BJ (cell line): ENCODE results near the gene PLEKHM2. TPM values are rescaled to one million over a fixed set of nuclear protein-coding genes. Genes with fewer than 3 reads are reported as not detected.

Experiments
- CTCF ChIA-PET: fragments of 350-600 bp; formaldehyde crosslinking; extraction: SDS; loops from one replicate; lab custom pipeline; 2021; ENCODE audit warnings: antibody characterized with exemption, inconsistent platforms; lab: Yijun Ruan, JAX
- POLR2A ChIA-PET: fragments of 300-600 bp; sonication (Branson Sonifier 250); formaldehyde crosslinking; extraction: SDS; loops from one replicate; lab custom pipeline; 2021; ENCODE audit warnings: antibody characterized with exemption; lab: Charles Lee
- DNase-seq: peaks from one replicate; pipeline ENCODE4 v3.0.0-alpha.2; 2011; ENCODE audit warnings: low read depth
- H3K27me3 ChIP-seq: 2 replicates; pipeline ENCODE4 v1.6.0; 2011; ENCODE audit warnings: low read length; ENCODE audit not compliant: control insufficient read depth, insufficient read depth
- H3K36me3 ChIP-seq: 2 replicates; pipeline ENCODE4 v1.5.1; 2011; ENCODE audit warnings: low read length; ENCODE audit not compliant: control insufficient read depth, insufficient read depth
- H3K4me3 ChIP-seq: 2 replicates; pipeline ENCODE4 v1.5.1; 2011; ENCODE audit warnings: low read depth, mild to moderate bottlenecking, control low read depth, low read length
- polyA plus RNA-seq: library from polyadenylated mRNA; depleted of rRNA; stranded (reverse); fragments of >200 nt; gene quantifications from 2 replicates; pipeline ENCODE4 v1.2.3, GENCODE V29; 2011; rRNA removed
- small RNA-seq: library from RNA; depleted of rRNA; stranded (forward); fragments of <200 nt; gene quantifications from one replicate; pipeline ENCODE3, GENCODE V24; 2012; ENCODE audit warnings: low replicate concordance, low read depth; ENCODE audit not compliant: insufficient read length
- TF ChIP-seq, protein P1 (sequence below): IDR thresholded peaks from 2 replicates; pipeline ENCODE4 v1.5.1; 2011; ENCODE audit warnings: low read depth, mild to moderate bottlenecking, control low read depth, inconsistent platforms, low read length, moderate library complexity; ENCODE audit not compliant: insufficient read depth

Gene PLEKHM2
- polyA plus RNA-seq, 1 experiment, result 58.3 TPM

DNA sequence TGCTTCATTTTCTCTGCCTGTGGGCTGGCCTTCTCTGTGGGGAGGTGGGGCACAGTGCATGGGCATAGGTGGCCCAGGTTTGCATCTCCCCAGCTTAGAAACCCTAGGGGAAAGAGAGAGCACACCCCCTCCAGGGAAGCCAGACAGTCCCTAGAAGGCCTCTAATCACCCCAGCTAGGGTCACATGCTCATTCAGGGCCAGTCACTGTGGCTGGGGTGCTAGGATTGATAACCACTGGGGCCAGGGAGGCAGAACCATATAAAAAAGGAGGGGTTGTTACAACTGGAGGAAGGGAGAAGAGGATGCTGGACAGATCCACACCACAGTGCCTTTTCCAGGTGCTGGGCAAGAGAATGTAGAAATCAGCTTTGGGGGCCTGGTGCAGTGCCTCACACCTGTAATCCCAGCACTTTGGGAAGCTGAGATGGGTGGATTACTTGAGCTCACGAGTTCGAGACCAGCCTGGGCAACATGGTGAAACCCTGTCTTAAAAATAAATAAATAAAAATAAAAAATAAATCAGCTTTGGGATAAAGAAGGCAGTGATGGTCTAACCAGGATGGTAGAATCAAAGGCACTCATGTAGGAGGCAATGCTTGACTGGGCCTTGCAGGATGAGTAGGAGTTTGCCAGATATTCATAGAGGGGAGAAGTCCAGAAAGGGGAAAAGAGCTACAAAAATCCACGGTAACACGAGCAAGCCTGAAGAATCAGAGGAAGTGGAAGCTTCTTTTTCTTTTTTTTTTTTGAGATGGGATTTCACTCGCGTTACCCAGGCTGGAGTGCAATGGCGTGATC, 94.0 kb downstream of the PLEKHM2 start:
- CTCF ChIA-PET, result interaction anchor here (1.2 to 1.7 kb wide), 2 partner anchors 13 to 14 kb away, joined by 3 to 6 read pairs; no protein-coding TSS in a partner anchor
- Histone ChIP-seq H3K27me3 (no peaks in the 10 kb centered on the region), H3K36me3 (peaks cover 43% of the 10 kb centered on the region), H3K4me3 (no peak overlapping the region)
- TF ChIP-seq, protein P1, sequence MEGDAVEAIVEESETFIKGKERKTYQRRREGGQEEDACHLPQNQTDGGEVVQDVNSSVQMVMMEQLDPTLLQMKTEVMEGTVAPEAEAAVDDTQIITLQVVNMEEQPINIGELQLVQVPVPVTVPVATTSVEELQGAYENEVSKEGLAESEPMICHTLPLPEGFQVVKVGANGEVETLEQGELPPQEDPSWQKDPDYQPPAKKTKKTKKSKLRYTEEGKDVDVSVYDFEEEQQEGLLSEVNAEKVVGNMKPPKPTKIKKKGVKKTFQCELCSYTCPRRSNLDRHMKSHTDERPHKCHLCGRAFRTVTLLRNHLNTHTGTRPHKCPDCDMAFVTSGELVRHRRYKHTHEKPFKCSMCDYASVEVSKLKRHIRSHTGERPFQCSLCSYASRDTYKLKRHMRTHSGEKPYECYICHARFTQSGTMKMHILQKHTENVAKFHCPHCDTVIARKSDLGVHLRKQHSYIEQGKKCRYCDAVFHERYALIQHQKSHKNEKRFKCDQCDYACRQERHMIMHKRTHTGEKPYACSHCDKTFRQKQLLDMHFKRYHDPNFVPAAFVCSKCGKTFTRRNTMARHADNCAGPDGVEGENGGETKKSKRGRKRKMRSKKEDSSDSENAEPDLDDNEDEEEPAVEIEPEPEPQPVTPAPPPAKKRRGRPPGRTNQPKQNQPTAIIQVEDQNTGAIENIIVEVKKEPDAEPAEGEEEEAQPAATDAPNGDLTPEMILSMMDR, result no peak
- DNase-seq, result no peak
- POLR2A ChIA-PET, result interaction anchor here (0.6 kb wide), 1 partner anchor 18 kb away, joined by 3 read pairs; no protein-coding TSS in a partner anchor

Small RNA genes within 50 kb of the gene (small RNA-seq; reads per million reads assigned to genes)
- not detected for gene AL121992.2

Other genes with a start within 250 kb of the PLEKHM2 start
- gene CTRC, start 245.9 kb upstream of the PLEKHM2 start, polyA plus RNA-seq, result not detected in 2 replicates
- gene CELA2A, start 227.6 kb upstream of the PLEKHM2 start, polyA plus RNA-seq, result not detected in 2 replicates
- not detected in 2 replicates for gene CELA2B, start 208.2 kb upstream of the PLEKHM2 start, polyA plus RNA-seq
- gene CASP9, start 160.1 kb upstream of the PLEKHM2 start, polyA plus RNA-seq, result 14.0 and 20.8 TPM in 2 replicates
- gene DNAJC16, start 157.5 kb upstream of the PLEKHM2 start, polyA plus RNA-seq, result 12.3 and 20.2 TPM in 2 replicates
- 1.1 and 1.2 TPM in 2 replicates for gene AGMAT, start 99.3 kb upstream of the PLEKHM2 start, polyA plus RNA-seq
- gene DDI2, start 66.9 kb upstream of the PLEKHM2 start, polyA plus RNA-seq, result 5.9 and 6.4 TPM in 2 replicates
- 0.54 and 0.70 TPM in 2 replicates for gene SLC25A34, start 51.9 kb downstream of the PLEKHM2 start, polyA plus RNA-seq
- not detected in 2 replicates for gene TMEM82, start 58.2 kb downstream of the PLEKHM2 start, polyA plus RNA-seq
- 147 and 254 TPM in 2 replicates for gene FBLIM1, start 74.5 kb downstream of the PLEKHM2 start, polyA plus RNA-seq
- gene UQCRHL, start 123.3 kb downstream of the PLEKHM2 start, polyA plus RNA-seq, result 0.56 and 1.3 TPM in 2 replicates
- 3.1 and 4.6 TPM in 2 replicates for gene SPEN, start 163.4 kb downstream of the PLEKHM2 start, polyA plus RNA-seq